B cell (primary cell): ENCODE measurements around the gene PDLIM1. TPM values are rescaled to one million over a fixed set of nuclear protein-coding genes. Genes with fewer than 3 reads are reported as not detected.

Source experiments
- ATAC-seq: fragments of 200-7000 bp; cut with Tn5 transposase; one replicate; pipeline ENCODE4 v1.10.0; 2021; ENCODE audit warnings: low read depth, mild to moderate bottlenecking, moderate number of reproducible peaks, moderate library complexity
- CTCF ChIA-PET: fragments of 350-600 bp; sonication (Branson Sonifier 250); formaldehyde crosslinking; loops from one replicate; lab custom pipeline; 2021; ENCODE audit warnings: antibody characterized with exemption, inconsistent platforms; lab: Charles Lee
- POLR2A ChIA-PET: fragments of 350-600 bp; sonication (Branson Sonifier 250); formaldehyde crosslinking; loops from one replicate; lab custom pipeline; 2021; ENCODE audit warnings: antibody characterized with exemption; lab: Charles Lee
- DNase-seq: peaks from one replicate; pipeline ENCODE4 v3.0.0; 2013
- H2AFZ ChIP-seq: 2 replicates; pipeline ENCODE4 v1.6.1; 2012; ENCODE audit warnings: mild to moderate bottlenecking, low read depth, low read length; ENCODE audit not compliant: insufficient read depth, poor library complexity, severe bottlenecking
- H3K27ac ChIP-seq, 2 donors: 1 replicate in 1 of 2; 2 replicates in 1 of 2; pipeline ENCODE4 v1.5.1; 2012 to 2013; ENCODE audit warnings: low read length in 2 of 2, mild to moderate bottlenecking in 2 of 2, moderate library complexity in 1 of 2
- H3K27me3 ChIP-seq, 4 experiments: fragments of 200-600 bp in 1 of 4; sonication (generic) in 1 of 4; replicated peaks in 1 of 4; 1 replicate in 2 of 4; 2 replicates in 2 of 4; pipeline versions ENCODE4 v1.6.1 to v1.7.0; 2013 to 2016; ENCODE audit warnings: low read length in 3 of 4, mild to moderate bottlenecking in 2 of 4, mixed read lengths in 1 of 4, moderate library complexity in 1 of 4; ENCODE audit not compliant: insufficient read depth in 4 of 4, control insufficient read depth in 3 of 4; ENCODE audit errors: control extremely low read depth in 1 of 4
- H3K36me3 ChIP-seq, 2 experiments: replicated peaks in 1 of 2; 1 replicate in 1 of 2; 2 replicates in 1 of 2; pipeline versions ENCODE4 v1.6.1 to v1.7.1; 2013; ENCODE audit warnings: low read length in 1 of 2; ENCODE audit not compliant: insufficient read depth in 2 of 2, control insufficient read depth in 1 of 2; ENCODE audit errors: control extremely low read depth in 1 of 2, extremely low read depth in 1 of 2
- H3K4me1 ChIP-seq, 2 donors: fragments of 200-600 bp in 1 of 2; sonication (generic) in 1 of 2; 1 replicate in 1 of 2; 2 replicates in 1 of 2; pipeline versions ENCODE4 v1.5.1 to v1.6.1; 2013 to 2017; ENCODE audit warnings: low read length in 2 of 2; ENCODE audit not compliant: control insufficient read depth in 2 of 2, insufficient read depth in 2 of 2
- H3K4me2 ChIP-seq: replicated peaks from 2 replicates; pipeline ENCODE3; 2012; ENCODE audit warnings: mild to moderate bottlenecking, low read depth, low read length; ENCODE audit not compliant: poor library complexity, severe bottlenecking
- H3K4me3 ChIP-seq, 5 experiments: fragments of 200-600 bp in 1 of 5; sonication (generic) in 1 of 5; 1 replicate in 3 of 5; 2 replicates in 2 of 5; pipeline versions ENCODE4 v1.5.1 to v1.7.0; 2011 to 2016; ENCODE audit warnings: low read length in 4 of 5, mild to moderate bottlenecking in 4 of 5, low read depth in 2 of 5, control low read depth in 1 of 5, moderate library complexity in 1 of 5; ENCODE audit not compliant: insufficient read depth in 1 of 5; ENCODE audit errors: control extremely low read depth in 1 of 5, extremely low read depth in 1 of 5
- H3K79me2 ChIP-seq: fragments of 200-600 bp; sonication (generic); one replicate; pipeline ENCODE4 v1.6.0; 2016; ENCODE audit warnings: low read length; ENCODE audit not compliant: control insufficient read depth, insufficient read depth
- H3K9ac ChIP-seq: fragments of 200-600 bp; sonication (generic); 2 replicates; pipeline ENCODE4 v1.6.1; 2017; ENCODE audit warnings: mild to moderate bottlenecking, low read length, moderate library complexity
- H3K9me3 ChIP-seq, 3 donors: one replicate each; pipeline versions ENCODE4 v1.6.1 to v1.7.1; 2013; ENCODE audit warnings: low read length in 2 of 3; ENCODE audit not compliant: control insufficient read depth in 2 of 3, insufficient read depth in 1 of 3; ENCODE audit errors: control extremely low read depth in 1 of 3
- H4K20me1 ChIP-seq: 2 replicates; pipeline ENCODE4 v1.6.0; 2012; ENCODE audit warnings: mild to moderate bottlenecking, low read length; ENCODE audit not compliant: insufficient read depth, control insufficient read depth, poor library complexity, severe bottlenecking
- H3K27ac Mint-ChIP-seq: one replicate; pipeline ENCODE4 v1.8.0; 2021; ENCODE audit warnings: mixed read lengths
- H3K27me3 Mint-ChIP-seq: one replicate; pipeline ENCODE4 v1.8.0; 2021; ENCODE audit warnings: mixed read lengths
- H3K4me1 Mint-ChIP-seq: one replicate; pipeline ENCODE4 v1.8.0; 2021; ENCODE audit warnings: mixed read lengths
- H3K4me3 Mint-ChIP-seq: one replicate; pipeline ENCODE4 v1.8.0; 2021; ENCODE audit warnings: mixed read lengths
- H3K9me3 Mint-ChIP-seq: one replicate; pipeline ENCODE4 v1.8.0; 2022; ENCODE audit warnings: mixed read lengths; ENCODE audit not compliant: insufficient read depth
- EZH2 ChIP-seq: IDR thresholded peaks from 2 replicates; pipeline ENCODE4 v1.6.1; 2012; ENCODE audit warnings: borderline replicate concordance, low read depth, mild to moderate bottlenecking, moderate library complexity, low read length; ENCODE audit not compliant: insufficient read depth, poor library complexity, severe bottlenecking
- WGBS: methylation state at CpG from one replicate; pipeline ENCODE4 v1.1.5; 2013; ENCODE audit warnings: missing lambda C conversion rate; ENCODE audit not compliant: insufficient coverage; 5-methylcytosine and 5-hydroxymethylcytosine counted together
- intact Hi-C: fragments of 100-400 bp; cut with micrococcal nuclease; formaldehyde crosslinking; loops from one replicate; pipeline ENCODE4 v1.10.0; 2022
- polyA plus RNA-seq: library from polyadenylated mRNA; depleted of rRNA; stranded (reverse); fragments of >200 nt; gene quantifications from 2 replicates; pipeline ENCODE4 v1.2.3, GENCODE V29; 2012
- total RNA-seq, 2 donors: library from RNA; stranded (reverse); fragments of 120-200 nt in 1 of 2; gene quantifications; 1 replicate in 1 of 2; 2 replicates in 1 of 2; pipeline versions ENCODE4 v1.2.3 to v1.2.4, GENCODE V29; 2013 to 2022
- TF ChIP-seq, protein P1 (sequence below): fragments of 200-600 bp; IDR thresholded peaks from one replicate; pipeline ENCODE4 v1.8.0; 2022; ENCODE audit warnings: antibody characterized with exemption, mild to moderate bottlenecking

The PDLIM1 gene
- total and polyA plus RNA-seq, 2 donors (not counting 1 experiment from before 2014, with no cell fraction given): 123 to 135 TPM

DNA sequence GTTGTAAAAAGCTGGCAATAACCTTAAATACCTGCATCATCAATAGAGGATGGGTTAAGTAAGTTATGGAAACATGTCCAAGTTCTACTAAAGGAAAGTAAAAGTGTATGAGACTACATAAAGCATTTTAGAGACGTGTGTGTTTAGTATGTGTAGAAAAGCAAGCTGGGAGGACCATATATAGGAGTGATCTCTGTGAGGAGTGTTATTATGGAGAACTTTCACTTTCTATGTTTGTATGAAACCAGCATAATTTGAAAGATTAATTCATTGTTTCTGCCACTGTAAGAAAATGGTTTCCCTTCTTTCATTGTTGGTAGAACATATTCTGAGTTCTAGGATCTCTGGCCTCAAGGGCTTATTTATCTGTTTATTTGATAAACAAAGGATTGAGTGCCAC lies 19.2 kb upstream of the PDLIM1 start:
- 0% methylated on average over 1 of the region's 1 CpG for WGBS

More for the DNA sequence above, 19.2 kb upstream of the PDLIM1 start:
- Histone ChIP-seq H3K4me1 (peaks cover 16 to 22% of the 10 kb centered on the region in 2 donors), H3K27ac (peak overlapping the region in 1 of 2 donors; percentile 49), H2AFZ (peak overlapping the region; percentile 83), H3K27me3 (peaks cover 0 to 4% (median 0%) of the 10 kb centered on the region in 4 experiments), H3K4me3 (peak overlapping the region in 3 of 5 experiments; percentile 13 to 41 (median 18)), H3K9me3 (no peaks in the 10 kb centered on the region), H3K9ac (peak overlapping the region; percentile 47), H4K20me1 (no peaks in the 10 kb centered on the region), H3K36me3 (no peaks in the 10 kb centered on the region), H3K4me2 (peak overlapping the region; percentile 64), H3K79me2 (no peaks in the 10 kb centered on the region)
- Mint-ChIP-seq H3K27me3 (no peaks in the 10 kb centered on the region), H3K4me3 (peak overlapping the region; percentile 79), H3K9me3 (peaks cover 4% of the 10 kb centered on the region), H3K27ac (peak overlapping the region; percentile 86), H3K4me1 (peaks cover 25% of the 10 kb centered on the region)
- DNase-seq (peak; percentile 26), ATAC-seq (peak; percentile 56)
- POLR2A ChIA-PET: no interaction called here
- no peak for TF ChIP-seq EZH2
- TF ChIP-seq, protein P1, sequence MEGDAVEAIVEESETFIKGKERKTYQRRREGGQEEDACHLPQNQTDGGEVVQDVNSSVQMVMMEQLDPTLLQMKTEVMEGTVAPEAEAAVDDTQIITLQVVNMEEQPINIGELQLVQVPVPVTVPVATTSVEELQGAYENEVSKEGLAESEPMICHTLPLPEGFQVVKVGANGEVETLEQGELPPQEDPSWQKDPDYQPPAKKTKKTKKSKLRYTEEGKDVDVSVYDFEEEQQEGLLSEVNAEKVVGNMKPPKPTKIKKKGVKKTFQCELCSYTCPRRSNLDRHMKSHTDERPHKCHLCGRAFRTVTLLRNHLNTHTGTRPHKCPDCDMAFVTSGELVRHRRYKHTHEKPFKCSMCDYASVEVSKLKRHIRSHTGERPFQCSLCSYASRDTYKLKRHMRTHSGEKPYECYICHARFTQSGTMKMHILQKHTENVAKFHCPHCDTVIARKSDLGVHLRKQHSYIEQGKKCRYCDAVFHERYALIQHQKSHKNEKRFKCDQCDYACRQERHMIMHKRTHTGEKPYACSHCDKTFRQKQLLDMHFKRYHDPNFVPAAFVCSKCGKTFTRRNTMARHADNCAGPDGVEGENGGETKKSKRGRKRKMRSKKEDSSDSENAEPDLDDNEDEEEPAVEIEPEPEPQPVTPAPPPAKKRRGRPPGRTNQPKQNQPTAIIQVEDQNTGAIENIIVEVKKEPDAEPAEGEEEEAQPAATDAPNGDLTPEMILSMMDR: no peak
- CTCF ChIA-PET: interaction anchor here (0.6 to 2.8 kb wide), 5 partner anchors 9 to 64 kb away, joined by 3 to 15 read pairs (median 4); no protein-coding TSS in a partner anchor
- intact Hi-C loops: loop anchor here (2.0 kb wide), 1 partner anchor 15 kb away; no protein-coding TSS in a partner anchor
